ENCODE measurements around the gene TIRAP. TPM values are rescaled to one million over a fixed set of nuclear protein-coding genes. Genes with fewer than 3 reads are reported as not detected.
"Not testable (repeated sequence)": the region's sequence is repeated elsewhere in the genome, so short reads cannot be mapped to it uniquely, and the experiment has no call there.

TIRAP gene
- total RNA-seq, 1 donor from 2014 or later: 15.5 TPM

- DNase-seq (ENCODE audit: low spot score): no peak
- ATAC-seq: no peak
- intact Hi-C loops (cut with DNase I): no loop called here
Observed at GRCh38 chr11:126281245-126281644, 1.6 kb upstream of the TIRAP start.

- DNase-seq (ENCODE audit: low spot score): no peak
- no peak for ATAC-seq
- intact Hi-C loops (cut with DNase I): no loop called here
Observed at GRCh38 chr11:126281666-126282175, 1.2 kb upstream of the TIRAP start.

GRCh38 chr11:126282361-126282735, 545 bp upstream of the TIRAP start:
- DNase-seq (ENCODE audit: low spot score) (peak; percentile 72), ATAC-seq (peak; percentile 75)
- intact Hi-C loops (cut with DNase I): no loop called here

GRCh38 chr11:126284829-126285228, 1.9 kb downstream of the TIRAP start:
- intact Hi-C loops (cut with DNase I): no loop called here
- no peak for ATAC-seq
- peak; percentile 78 for DNase-seq (ENCODE audit: low spot score)

GRCh38 chr11:126288237-126288636, 5.3 kb downstream of the TIRAP start:
- ATAC-seq (no peak), DNase-seq (ENCODE audit: low spot score) (no peak)
- intact Hi-C loops (cut with DNase I): no loop called here

GRCh38 chr11:126290887-126291286, 8.0 kb downstream of the TIRAP start:
- intact Hi-C loops (cut with DNase I): no loop called here
- ATAC-seq (no peak), DNase-seq (ENCODE audit: low spot score) (no peak)

GRCh38 chr11:126293726-126294125, 10.8 kb downstream of the TIRAP start:
- intact Hi-C loops (cut with DNase I): no loop called here
- no peak for ATAC-seq

GRCh38 chr11:126297004-126297403, 14.1 kb downstream of the TIRAP start:
- DNase-seq (ENCODE audit: low spot score) (no peak), ATAC-seq (no peak)
- intact Hi-C loops (cut with DNase I): no loop called here

More at GRCh38 chr11:126293726-126294125, 10.8 kb downstream of the TIRAP start:
- no peak for DNase-seq (ENCODE audit: low spot score)

- peak; percentile 99 for ATAC-seq
- peak; percentile 93 for DNase-seq (ENCODE audit: low spot score)
- intact Hi-C loops (cut with DNase I): no loop called here
Observed at GRCh38 chr11:126303623-126304456, 20.9 kb downstream of the TIRAP start, which contains the start of gene DCPS. Gene DCPS, plus strand, starts transcription at chr11:126304060. Its CDS starts 21 bp downstream, at chr11:126304081.

GRCh38 chr11:126304457-126305075, 21.7 kb downstream of the TIRAP start:
- peak; percentile 24 for ATAC-seq
- intact Hi-C loops (cut with DNase I): no loop called here
- DNase-seq (ENCODE audit: low spot score): no peak

- intact Hi-C loops (cut with DNase I): no loop called here
- ATAC-seq (no peak), DNase-seq (ENCODE audit: low spot score) (no peak)
Observed at GRCh38 chr11:126305699-126306098, 22.8 kb downstream of the TIRAP start.

GRCh38 chr11:126307706-126308105, 24.8 kb downstream of the TIRAP start:
- ATAC-seq (no peak), DNase-seq (ENCODE audit: low spot score) (no peak)
- intact Hi-C loops (cut with DNase I): no loop called here

GRCh38 chr11:126308271-126308671, 25.4 kb downstream of the TIRAP start:
- DNase-seq (ENCODE audit: low spot score) (no peak), ATAC-seq (no peak)
- intact Hi-C loops (cut with DNase I): no loop called here

GRCh38 chr11:126308771-126309170, 25.9 kb downstream of the TIRAP start:
- DNase-seq (ENCODE audit: low spot score); ATAC-seq; intact Hi-C loops (cut with DNase I): not testable (repeated sequence)

- intact Hi-C loops (cut with DNase I): loop anchor here (2.0 kb wide), 1 partner anchor 172 kb away; no protein-coding TSS in a partner anchor
- DNase-seq (ENCODE audit: low spot score): peak; percentile 89
- peak; percentile 93 for ATAC-seq
Observed at GRCh38 chr11:126310200-126310991, 27.5 kb downstream of the TIRAP start.

GRCh38 chr11:126310992-126311310, 28.1 kb downstream of the TIRAP start:
- no peak for DNase-seq (ENCODE audit: low spot score)
- intact Hi-C loops (cut with DNase I): loop anchor here (2.0 kb wide), 1 partner anchor 172 kb away; no protein-coding TSS in a partner anchor
- ATAC-seq: peak; percentile 21

GRCh38 chr11:126311401-126312291, 28.8 kb downstream of the TIRAP start:
- intact Hi-C loops (cut with DNase I): loop anchor here (2.0 kb wide), 1 partner anchor 171 kb away; no protein-coding TSS in a partner anchor
- ATAC-seq (peak; percentile 50), DNase-seq (ENCODE audit: low spot score) (no peak)

- DNase-seq (ENCODE audit: low spot score): no peak
- intact Hi-C loops (cut with DNase I): no loop called here
- no peak for ATAC-seq
Observed at GRCh38 chr11:126312961-126313360, 30.1 kb downstream of the TIRAP start.
